Immature natural killer cell (primary cell): ENCODE results near the gene SLC34A2. TPM values are rescaled to one million over a fixed set of nuclear protein-coding genes. Genes with fewer than 3 reads are reported as not detected.

Experiments
- DNase-seq, 3 donors: peaks; one replicate each; pipeline ENCODE4 v3.0.0; 2022; ENCODE audit warnings: mixed read lengths in 1 of 3
- H3K27ac Mint-ChIP-seq, 6 donors: one replicate each; pipeline ENCODE4 v1.8.0; 2020; ENCODE audit warnings: mixed read lengths in 6 of 6, mild to moderate bottlenecking in 5 of 6, inconsistent platforms in 4 of 6, moderate library complexity in 3 of 6
- H3K27me3 Mint-ChIP-seq, 3 donors: one replicate each; pipeline ENCODE4 v1.8.0; 2020 to 2021; ENCODE audit warnings: low read depth in 3 of 3, mild to moderate bottlenecking in 3 of 3, mixed read lengths in 3 of 3, moderate library complexity in 3 of 3, inconsistent platforms in 1 of 3
- H3K36me3 Mint-ChIP-seq, 3 donors: one replicate each; pipeline ENCODE4 v1.8.0; 2020; ENCODE audit warnings: mixed read lengths in 3 of 3, inconsistent platforms in 2 of 3, mild to moderate bottlenecking in 2 of 3
- H3K4me1 Mint-ChIP-seq, 2 donors: one replicate each; pipeline ENCODE4 v1.8.0; 2020; ENCODE audit warnings: inconsistent platforms in 2 of 2, mild to moderate bottlenecking in 2 of 2, mixed read lengths in 2 of 2, moderate library complexity in 1 of 2
- H3K4me3 Mint-ChIP-seq, 5 donors: one replicate each; pipeline ENCODE4 v1.8.0; 2020; ENCODE audit warnings: mild to moderate bottlenecking in 5 of 5, mixed read lengths in 5 of 5, inconsistent platforms in 3 of 5, moderate library complexity in 3 of 5
- H3K9me3 Mint-ChIP-seq, 6 donors: one replicate each; pipeline ENCODE4 v1.8.0; 2020; ENCODE audit warnings: mild to moderate bottlenecking in 6 of 6, mixed read lengths in 6 of 6, inconsistent platforms in 4 of 6, moderate library complexity in 3 of 6
- polyA plus RNA-seq, 3 donors: library from polyadenylated mRNA; unstranded; fragments of 300-500 nt; fragmentation: Illumina TruSeq; gene quantifications; one replicate each; pipeline ENCODE4 v1.2.3, GENCODE V29; 2021

The SLC34A2 gene
- polyA plus RNA-seq, 3 donors from 2014 or later, result not detected

DNA sequence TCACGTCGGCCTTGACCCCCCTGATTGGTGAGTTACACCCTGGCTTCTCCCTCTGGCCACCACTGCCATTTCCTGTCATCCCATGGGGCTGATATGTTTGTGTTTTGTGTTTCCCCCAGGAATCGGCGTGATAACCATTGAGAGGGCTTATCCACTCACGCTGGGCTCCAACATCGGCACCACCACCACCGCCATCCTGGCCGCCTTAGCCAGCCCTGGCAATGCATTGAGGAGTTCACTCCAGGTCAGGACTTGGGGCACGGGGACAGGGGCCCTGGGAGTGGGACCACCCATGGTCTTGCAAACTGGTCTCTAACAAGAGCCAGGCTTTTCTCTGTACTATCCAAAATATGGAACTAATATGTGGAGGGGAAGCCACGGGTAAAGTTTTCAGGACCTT lies 18.7 kb downstream of the SLC34A2 start:
- DNase-seq, result no peak
- Mint-ChIP-seq H3K9me3 (no peaks in the 10 kb centered on the region), H3K27ac (peak overlapping the region in 1 of 6 donors; percentile 59), H3K27me3 (peaks cover 0 to 6% (median 2%) of the 10 kb centered on the region in 3 donors), H3K36me3 (no peaks in the 10 kb centered on the region), H3K4me1 (no peaks in the 10 kb centered on the region), H3K4me3 (no peak overlapping the region)

DNA sequence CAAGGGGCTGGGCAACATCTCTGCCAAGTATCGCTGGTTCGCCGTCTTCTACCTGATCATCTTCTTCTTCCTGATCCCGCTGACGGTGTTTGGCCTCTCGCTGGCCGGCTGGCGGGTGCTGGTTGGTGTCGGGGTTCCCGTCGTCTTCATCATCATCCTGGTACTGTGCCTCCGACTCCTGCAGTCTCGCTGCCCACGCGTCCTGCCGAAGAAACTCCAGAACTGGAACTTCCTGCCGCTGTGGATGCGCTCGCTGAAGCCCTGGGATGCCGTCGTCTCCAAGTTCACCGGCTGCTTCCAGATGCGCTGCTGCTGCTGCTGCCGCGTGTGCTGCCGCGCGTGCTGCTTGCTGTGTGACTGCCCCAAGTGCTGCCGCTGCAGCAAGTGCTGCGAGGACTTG lies 20.6 kb downstream of the SLC34A2 start:
- Mint-ChIP-seq H3K36me3 (no peaks in the 10 kb centered on the region), H3K27me3 (peaks cover 0 to 8% (median 2%) of the 10 kb centered on the region in 3 donors), H3K27ac (no peak overlapping the region), H3K9me3 (no peaks in the 10 kb centered on the region), H3K4me3 (no peak overlapping the region), H3K4me1 (no peaks in the 10 kb centered on the region)
- DNase-seq, result no peak

DNA sequence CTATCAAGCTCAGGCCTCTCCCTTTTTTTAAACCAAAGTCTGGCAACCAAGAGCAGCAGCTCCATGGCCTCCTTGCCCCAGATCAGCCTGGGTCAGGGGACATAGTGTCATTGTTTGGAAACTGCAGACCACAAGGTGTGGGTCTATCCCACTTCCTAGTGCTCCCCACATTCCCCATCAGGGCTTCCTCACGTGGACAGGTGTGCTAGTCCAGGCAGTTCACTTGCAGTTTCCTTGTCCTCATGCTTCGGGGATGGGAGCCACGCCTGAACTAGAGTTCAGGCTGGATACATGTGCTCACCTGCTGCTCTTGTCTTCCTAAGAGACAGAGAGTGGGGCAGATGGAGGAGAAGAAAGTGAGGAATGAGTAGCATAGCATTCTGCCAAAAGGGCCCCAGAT lies 21.5 kb downstream of the SLC34A2 start:
- Mint-ChIP-seq H3K36me3 (no peaks in the 10 kb centered on the region), H3K9me3 (no peaks in the 10 kb centered on the region), H3K27me3 (peaks cover 2 to 4% (median 2%) of the 10 kb centered on the region in 3 donors), H3K4me3 (no peak overlapping the region), H3K4me1 (no peaks in the 10 kb centered on the region), H3K27ac (no peak overlapping the region)
- DNase-seq, result no peak

DNA sequence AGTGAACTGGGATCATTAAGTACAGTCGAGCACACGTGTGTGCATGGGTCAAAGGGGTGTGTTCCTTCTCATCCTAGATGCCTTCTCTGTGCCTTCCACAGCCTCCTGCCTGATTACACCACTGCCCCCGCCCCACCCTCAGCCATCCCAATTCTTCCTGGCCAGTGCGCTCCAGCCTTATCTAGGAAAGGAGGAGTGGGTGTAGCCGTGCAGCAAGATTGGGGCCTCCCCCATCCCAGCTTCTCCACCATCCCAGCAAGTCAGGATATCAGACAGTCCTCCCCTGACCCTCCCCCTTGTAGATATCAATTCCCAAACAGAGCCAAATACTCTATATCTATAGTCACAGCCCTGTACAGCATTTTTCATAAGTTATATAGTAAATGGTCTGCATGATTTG lies 22.3 kb downstream of the SLC34A2 start:
- Mint-ChIP-seq H3K36me3 (no peaks in the 10 kb centered on the region), H3K27ac (no peak overlapping the region), H3K9me3 (no peaks in the 10 kb centered on the region), H3K4me3 (no peak overlapping the region), H3K27me3 (peaks cover 2 to 3% (median 2%) of the 10 kb centered on the region in 3 donors), H3K4me1 (no peaks in the 10 kb centered on the region)
- DNase-seq, result no peak

DNA sequence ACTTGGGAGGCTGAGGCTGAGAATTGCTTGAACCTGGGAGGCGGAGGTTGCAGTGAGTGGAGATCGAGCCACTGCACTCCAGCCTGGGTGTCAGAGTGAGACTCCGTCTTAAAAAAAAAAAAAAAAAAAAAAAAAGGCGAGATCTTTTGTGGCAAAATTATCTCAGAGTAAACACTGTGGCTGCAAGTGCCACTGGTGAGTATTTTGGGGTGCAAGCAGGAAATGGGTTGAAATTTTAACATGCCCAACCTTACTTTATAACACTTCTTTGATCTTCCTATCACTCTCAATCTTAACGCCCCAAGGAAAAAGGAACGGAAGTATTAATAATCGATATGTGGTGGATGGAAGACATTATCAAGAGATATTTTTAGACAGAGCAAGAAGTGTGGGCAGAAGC lies 32.1 kb downstream of the SLC34A2 start:
- H3K4me3 Mint-ChIP-seq, result peak overlapping the region in 3 of 5 donors; percentile 36 to 84 (median 68)
- DNase-seq, result peak in 2 of 3 donors; percentile 20 to 55

DNA sequence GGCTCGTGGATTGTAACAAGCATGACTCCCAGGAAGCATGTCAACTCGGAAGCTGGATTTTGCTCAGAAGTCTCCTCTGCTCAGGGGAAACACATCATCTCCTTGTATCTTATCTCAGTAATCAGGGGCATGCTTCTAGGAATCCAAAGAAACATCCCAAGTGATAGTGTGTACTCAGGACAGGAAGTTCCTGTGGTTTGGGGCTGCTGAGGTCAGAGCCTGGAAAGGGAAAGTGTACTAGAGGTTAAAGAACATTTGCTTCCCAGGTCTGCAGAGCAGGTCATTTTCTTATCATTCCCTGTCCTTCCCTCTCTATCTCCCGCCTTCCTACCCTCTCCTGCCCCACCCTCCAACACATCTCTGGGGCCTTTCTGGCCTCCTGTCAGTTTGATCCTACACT lies 38.8 kb downstream of the SLC34A2 start:
- Mint-ChIP-seq H3K4me1 (no peaks in the 10 kb centered on the region), H3K36me3 (peaks cover 0 to 5% (median 0%) of the 10 kb centered on the region in 3 donors)

More for the DNA sequence above, 32.1 kb downstream of the SLC34A2 start:
- Mint-ChIP-seq H3K36me3 (peaks cover 0 to 5% (median 0%) of the 10 kb centered on the region in 3 donors), H3K4me1 (peaks cover 6 to 7% of the 10 kb centered on the region in 2 donors), H3K9me3 (peaks cover 0 to 12% (median 12%) of the 10 kb centered on the region in 6 donors), H3K27ac (peak overlapping the region in 4 of 6 donors; percentile 11 to 72 (median 40)), H3K27me3 (peaks cover 0 to 2% (median 2%) of the 10 kb centered on the region in 3 donors)

DNA sequence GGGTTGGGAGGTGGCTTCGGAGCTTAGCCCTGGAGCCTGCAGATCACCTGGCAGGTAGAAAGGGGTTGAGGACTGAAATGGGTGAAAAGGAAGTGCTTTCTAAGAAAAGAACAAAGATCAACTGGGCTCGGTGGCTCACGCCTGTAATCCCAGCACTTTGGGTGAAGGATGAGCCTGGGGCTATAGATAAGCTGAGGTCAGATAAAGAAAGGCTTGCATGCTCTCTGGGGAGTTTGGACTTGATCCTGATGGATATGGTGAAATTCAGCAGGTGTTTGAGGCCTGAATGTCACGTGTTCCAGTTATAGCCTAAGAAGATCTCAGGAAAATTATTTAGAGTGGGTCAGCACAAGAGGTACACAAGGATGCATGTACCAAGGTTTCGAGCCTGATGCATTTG lies 40.8 kb downstream of the SLC34A2 start:
- H3K9me3 Mint-ChIP-seq, result peaks cover 0 to 12% (median 7%) of the 10 kb centered on the region in 6 donors
- no peak for DNase-seq
- H3K27ac Mint-ChIP-seq, result no peak overlapping the region
- H3K27me3 Mint-ChIP-seq, result peaks cover 0 to 4% (median 0%) of the 10 kb centered on the region in 3 donors
- no peaks in the 10 kb centered on the region for H3K4me1 Mint-ChIP-seq
- H3K4me3 Mint-ChIP-seq, result no peak overlapping the region
- peaks cover 0 to under 1% (median 0%) of the 10 kb centered on the region in 3 donors for H3K36me3 Mint-ChIP-seq

More for the DNA sequence above, 38.8 kb downstream of the SLC34A2 start:
- peaks cover 0 to 17% (median 12%) of the 10 kb centered on the region in 6 donors for H3K9me3 Mint-ChIP-seq
- no peaks in the 10 kb centered on the region for H3K27me3 Mint-ChIP-seq
- no peak overlapping the region for H3K4me3 Mint-ChIP-seq
- DNase-seq, result no peak
- H3K27ac Mint-ChIP-seq, result no peak overlapping the region

DNA sequence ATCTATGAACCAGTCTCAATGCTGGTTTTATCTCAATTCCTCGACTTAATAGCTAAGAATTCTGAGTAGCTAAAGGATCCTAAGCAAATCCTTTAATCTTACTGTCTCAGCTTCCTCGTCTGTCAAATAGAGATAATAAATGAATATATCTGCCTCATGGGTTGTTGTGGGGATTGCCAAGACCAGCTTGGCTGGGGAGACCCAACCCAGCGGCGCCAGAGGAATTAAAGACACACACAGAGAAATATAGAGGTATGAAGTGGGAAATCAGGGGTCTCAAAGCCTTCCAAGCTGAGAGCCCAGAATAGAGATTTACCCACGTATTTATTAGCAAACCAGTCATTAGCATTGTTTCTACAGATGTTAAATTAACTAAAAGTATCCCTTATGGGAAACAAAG lies 41.9 kb downstream of the SLC34A2 start:
- Mint-ChIP-seq H3K36me3 (no peaks in the 10 kb centered on the region), H3K9me3 (peaks cover 0 to 5% (median 0%) of the 10 kb centered on the region in 6 donors), H3K27me3 (peaks cover 0 to 4% (median 0%) of the 10 kb centered on the region in 3 donors), H3K27ac (no peak overlapping the region), H3K4me3 (no peak overlapping the region), H3K4me1 (no peaks in the 10 kb centered on the region)
- DNase-seq, result no peak

DNA sequence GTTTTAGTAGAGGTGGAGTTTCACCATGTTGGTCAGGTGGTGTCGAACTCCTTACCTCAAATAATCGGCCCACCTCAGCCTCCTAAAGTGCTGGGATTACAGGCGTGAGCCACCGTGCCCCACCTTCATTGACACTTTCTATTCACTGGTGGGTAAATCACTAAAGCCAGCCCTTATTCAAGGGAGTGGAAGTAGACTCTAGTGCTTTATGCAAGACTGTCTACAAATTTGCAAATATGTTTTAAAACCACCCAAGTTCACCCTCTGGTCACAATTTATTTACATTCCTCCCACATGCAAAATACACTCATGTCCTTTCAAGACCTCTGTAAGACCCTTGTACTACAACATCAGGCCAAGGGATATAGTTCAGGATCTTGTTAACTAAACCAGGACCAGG lies 45.0 kb downstream of the SLC34A2 start:
- Mint-ChIP-seq H3K36me3 (peaks cover 0 to 3% (median 0%) of the 10 kb centered on the region in 3 donors), H3K27me3 (peaks cover 0 to 4% (median 2%) of the 10 kb centered on the region in 3 donors), H3K27ac (no peak overlapping the region), H3K4me3 (no peak overlapping the region), H3K9me3 (peaks cover 0 to 2% (median 0%) of the 10 kb centered on the region in 6 donors), H3K4me1 (no peaks in the 10 kb centered on the region)
- no peak for DNase-seq

DNA sequence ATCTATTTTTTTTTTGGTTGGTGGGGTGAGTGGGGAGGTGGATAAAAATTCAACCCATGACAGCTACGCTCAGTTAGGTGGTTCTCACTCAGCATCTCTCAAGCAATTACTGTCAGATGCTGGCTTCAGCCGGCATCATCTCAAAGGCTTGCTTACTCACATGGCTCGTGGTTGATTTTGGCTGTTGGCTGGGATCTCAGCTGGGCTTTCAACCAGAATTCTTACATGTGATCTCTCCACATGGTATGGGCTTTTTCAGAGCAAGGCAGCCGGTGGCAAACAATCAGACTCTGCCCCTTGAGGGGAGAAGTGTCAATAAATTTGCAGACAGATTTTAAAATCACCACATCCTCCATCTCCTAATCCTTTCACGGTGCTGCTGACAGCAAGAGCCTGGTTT lies 47.2 kb downstream of the SLC34A2 start:
- H3K27ac Mint-ChIP-seq, result no peak overlapping the region
- DNase-seq, result no peak
- H3K4me1 Mint-ChIP-seq, result no peaks in the 10 kb centered on the region
- H3K9me3 Mint-ChIP-seq, result peaks cover 0 to 2% (median 0%) of the 10 kb centered on the region in 6 donors
- H3K4me3 Mint-ChIP-seq, result no peak overlapping the region
- peaks cover under 1 to 4% (median 2%) of the 10 kb centered on the region in 3 donors for H3K27me3 Mint-ChIP-seq
- H3K36me3 Mint-ChIP-seq, result peaks cover 0 to 3% (median 0%) of the 10 kb centered on the region in 3 donors

DNA sequence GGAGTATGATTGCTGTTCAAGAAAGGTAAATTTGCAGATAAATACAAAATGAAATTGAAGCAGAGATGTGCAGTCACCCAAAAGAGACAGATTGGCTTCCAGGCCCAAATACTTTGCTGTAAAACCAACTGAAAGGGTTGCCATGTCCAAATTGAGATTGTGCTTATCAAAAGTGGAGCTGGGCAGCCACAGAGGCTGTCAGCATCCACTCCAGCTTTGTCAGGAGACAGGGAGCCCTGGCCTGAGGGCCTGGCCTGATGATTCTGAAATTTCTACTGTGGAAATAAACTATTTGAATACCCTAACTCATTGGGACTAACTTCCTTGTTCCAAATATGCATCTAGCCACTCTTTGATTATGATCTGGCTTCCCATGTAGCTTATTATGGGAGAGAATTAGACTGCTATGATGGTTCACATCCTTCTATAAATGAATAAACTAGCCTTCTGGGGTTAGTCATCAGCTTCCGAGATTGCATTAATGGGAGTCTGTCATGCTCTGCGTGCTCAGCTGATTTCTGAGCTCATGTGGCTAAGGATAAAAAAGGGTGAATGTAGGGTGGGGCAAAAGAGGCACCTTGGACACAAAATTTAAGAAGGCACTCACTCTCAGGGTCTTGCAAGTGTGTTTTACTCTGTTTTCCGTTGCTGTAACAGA lies 48.2 kb downstream of the SLC34A2 start:
- Mint-ChIP-seq H3K9me3 (peaks cover 0 to 2% (median 0%) of the 10 kb centered on the region in 6 donors), H3K4me3 (no peak overlapping the region), H3K27me3 (peaks cover 1 to 5% (median 2%) of the 10 kb centered on the region in 3 donors), H3K36me3 (peaks cover 0 to 9% (median 0%) of the 10 kb centered on the region in 3 donors), H3K4me1 (no peaks in the 10 kb centered on the region), H3K27ac (no peak overlapping the region)
- DNase-seq, result no peak

DNA sequence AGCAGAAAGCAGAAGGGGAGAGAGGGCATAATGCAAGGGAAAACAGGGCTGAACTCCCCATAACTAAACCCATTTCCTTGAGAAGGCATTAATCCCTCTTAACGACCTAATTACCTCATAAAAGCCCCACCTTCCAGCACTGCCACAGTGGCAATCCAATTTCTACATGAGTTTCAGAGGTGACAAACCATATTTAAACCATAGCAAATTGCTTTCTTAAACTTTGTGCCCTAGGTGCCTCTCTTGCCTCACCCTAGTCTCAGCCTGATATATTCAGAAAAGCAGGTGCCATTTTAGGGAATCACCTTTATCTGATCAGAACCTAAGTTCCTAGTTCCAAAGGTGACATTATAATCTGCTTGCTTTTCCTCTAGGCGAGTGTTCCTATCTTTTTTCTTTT lies 48.9 kb downstream of the SLC34A2 start:
- H3K4me3 Mint-ChIP-seq, result no peak overlapping the region
- peaks cover 1 to 5% (median 5%) of the 10 kb centered on the region in 3 donors for H3K27me3 Mint-ChIP-seq
- H3K36me3 Mint-ChIP-seq, result peaks cover 0 to 10% (median 3%) of the 10 kb centered on the region in 3 donors
- H3K4me1 Mint-ChIP-seq, result no peaks in the 10 kb centered on the region
- no peak overlapping the region for H3K27ac Mint-ChIP-seq
- DNase-seq, result no peak
- peaks cover 0 to 3% (median under 1%) of the 10 kb centered on the region in 6 donors for H3K9me3 Mint-ChIP-seq

DNA sequence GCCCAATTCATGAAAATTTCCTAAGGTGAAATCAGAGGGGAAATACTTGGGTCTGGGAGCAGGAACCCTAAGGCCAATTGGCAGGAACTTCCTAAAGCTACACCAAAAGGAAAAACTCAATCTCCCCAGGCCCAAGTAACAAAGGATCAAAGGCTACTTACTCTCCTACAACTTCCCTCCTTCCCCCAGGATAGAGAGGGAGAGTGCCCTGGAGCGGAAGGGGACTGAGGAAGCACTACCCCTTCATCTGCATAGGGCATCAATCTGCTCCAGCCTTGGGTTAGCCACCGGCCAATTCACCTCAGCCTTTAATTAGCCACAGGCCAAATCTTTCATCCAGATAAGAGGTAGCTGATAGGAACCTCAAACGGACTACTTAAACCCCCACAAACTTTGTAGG lies 55.0 kb downstream of the SLC34A2 start:
- Mint-ChIP-seq H3K4me3 (no peak overlapping the region), H3K27ac (no peak overlapping the region), H3K9me3 (peaks cover 0 to 4% (median 0%) of the 10 kb centered on the region in 6 donors), H3K36me3 (peaks cover 0 to 6% (median 4%) of the 10 kb centered on the region in 3 donors), H3K4me1 (no peaks in the 10 kb centered on the region), H3K27me3 (peaks cover 2 to 3% (median 3%) of the 10 kb centered on the region in 3 donors)
- DNase-seq, result no peak

DNA sequence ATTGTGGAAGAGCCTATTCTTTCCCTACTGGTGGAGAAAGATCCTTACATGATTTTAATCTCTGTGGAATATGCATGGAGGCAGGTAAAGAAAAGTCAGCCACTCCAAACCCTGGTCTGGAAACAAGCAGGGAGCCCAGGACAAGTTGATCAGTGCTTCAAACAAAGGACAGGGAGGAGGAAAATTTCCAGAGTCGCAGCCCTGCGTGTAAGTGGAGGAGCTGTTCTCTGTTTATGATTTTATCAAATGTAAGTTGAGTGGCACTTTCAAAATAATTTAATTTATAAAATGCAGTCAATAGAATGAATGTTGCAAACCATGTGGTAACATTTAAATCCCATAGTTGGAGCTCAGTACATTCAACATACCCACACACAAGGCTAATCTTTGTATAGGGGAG lies 57.0 kb downstream of the SLC34A2 start:
- Mint-ChIP-seq H3K36me3 (peaks cover 0 to 6% (median 4%) of the 10 kb centered on the region in 3 donors), H3K4me1 (no peaks in the 10 kb centered on the region), H3K27ac (no peak overlapping the region), H3K27me3 (peaks cover 2 to 3% (median 3%) of the 10 kb centered on the region in 3 donors), H3K9me3 (peaks cover 0 to 4% (median 0%) of the 10 kb centered on the region in 6 donors), H3K4me3 (no peak overlapping the region)
- DNase-seq, result no peak
